Natural killer cell treated with Interleukin-12 subunit alpha and Interleukin-12 subunit beta and Interleukin-15 and Interleukin-18, amount 100 ng/mL, for 72 hours (primary cell): ENCODE results near the gene KCNAB1. TPM values are rescaled to one million over a fixed set of nuclear protein-coding genes. Genes with fewer than 3 reads are reported as not detected.

ENCODE experiments used
- ATAC-seq, 2 donors: fragments of 150-1000 bp; cut with Tn5 transposase in 1 of 2; sonication (Bioruptor Pico), chemical (Tn5 transposase) in 1 of 2; 2 replicates each; pipeline ENCODE4 v1.10.0; 2021
- DNase-seq: peaks from one replicate; pipeline ENCODE4 v3.0.0; 2022; ENCODE audit warnings: low spot score
- H3K27ac Mint-ChIP-seq, 2 donors: 1 replicate in 1 of 2; 2 replicates in 1 of 2; pipeline ENCODE4 v1.8.0; 2022; ENCODE audit warnings: mixed read lengths in 2 of 2, mild to moderate bottlenecking in 1 of 2, moderate library complexity in 1 of 2
- H3K27me3 Mint-ChIP-seq, 2 donors: 1 replicate in 1 of 2; 2 replicates in 1 of 2; pipeline ENCODE4 v1.8.0; 2022; ENCODE audit warnings: mixed read lengths in 2 of 2
- H3K36me3 Mint-ChIP-seq: one replicate; pipeline ENCODE4 v1.8.0; 2022; ENCODE audit warnings: mixed read lengths
- H3K4me1 Mint-ChIP-seq, 2 donors: 1 replicate in 1 of 2; 2 replicates in 1 of 2; pipeline ENCODE4 v1.8.0; 2022; ENCODE audit warnings: low read depth in 2 of 2, mixed read lengths in 2 of 2, mild to moderate bottlenecking in 1 of 2
- H3K4me3 Mint-ChIP-seq: one replicate; pipeline ENCODE4 v1.8.0; 2022; ENCODE audit warnings: mixed read lengths
- H3K9me3 Mint-ChIP-seq: 2 replicates; pipeline ENCODE4 v1.8.0; 2022; ENCODE audit warnings: mixed read lengths
- total RNA-seq, 2 donors: library from RNA; stranded (reverse); gene quantifications; one replicate each; pipeline ENCODE4 v1.2.3, GENCODE V29; 2022

KCNAB1 gene
- total RNA-seq, 2 donors from 2014 or later = not detected

DNA sequence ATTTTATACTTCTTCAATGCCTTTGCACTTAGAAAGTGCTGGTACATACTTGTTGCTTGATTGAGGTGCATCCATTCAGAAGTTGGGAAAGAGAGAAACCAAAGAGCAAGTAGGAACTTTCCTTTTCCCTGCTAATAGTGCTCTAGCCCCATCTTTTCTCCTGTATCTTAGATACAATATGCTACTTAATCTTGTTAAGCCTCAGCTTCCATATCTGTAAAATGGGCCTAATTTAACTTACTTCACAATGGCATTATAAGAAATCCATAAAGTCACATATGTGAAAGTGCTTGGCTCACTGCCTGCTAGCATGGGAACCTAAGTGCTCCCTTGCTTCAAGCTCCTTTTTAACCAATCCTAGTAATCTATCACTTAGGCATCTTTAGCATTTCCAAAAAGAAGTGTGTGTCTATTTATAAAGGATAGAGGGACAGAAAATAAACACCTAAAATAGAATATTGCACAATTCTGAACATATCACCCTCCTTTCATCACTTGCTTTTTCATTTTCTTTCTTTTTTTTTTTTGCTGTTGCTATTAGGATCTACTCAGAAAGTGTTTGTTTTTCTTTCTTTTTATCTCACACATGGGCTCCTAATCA is 28.1 kb downstream of the KCNAB1 start:
- Mint-ChIP-seq H3K27ac (no peak overlapping the region), H3K36me3 (no peaks in the 10 kb centered on the region), H3K9me3 (no peaks in the 10 kb centered on the region), H3K27me3 (peaks cover 10 to 18% of the 10 kb centered on the region in 2 donors), H3K4me1 (no peaks in the 10 kb centered on the region), H3K4me3 (no peak overlapping the region)
- no peak for DNase-seq
- no peak for ATAC-seq

DNA sequence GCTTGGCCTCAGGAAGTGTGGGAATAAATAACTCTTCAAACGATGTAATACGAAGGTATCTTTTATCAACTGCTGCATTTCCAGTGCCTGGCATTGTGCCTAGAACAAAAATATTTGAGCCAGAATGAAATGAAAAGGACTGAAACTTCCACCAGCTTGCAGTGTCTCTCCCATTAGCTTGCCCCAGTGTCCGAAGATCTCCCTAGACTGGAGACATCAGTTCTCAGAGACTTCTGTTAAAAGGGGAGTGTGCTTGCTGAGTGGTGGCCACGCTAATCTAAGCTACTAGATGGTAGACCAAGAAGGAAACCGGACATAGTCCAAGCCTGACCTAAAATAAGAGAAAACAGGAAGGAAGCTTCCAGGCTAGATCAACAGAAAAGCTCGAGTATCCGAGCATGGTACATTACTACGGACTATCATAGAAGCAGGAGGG is 28.6 kb downstream of the KCNAB1 start:
- ATAC-seq (no peak), DNase-seq (no peak)
- Mint-ChIP-seq H3K9me3 (no peaks in the 10 kb centered on the region), H3K4me3 (no peak overlapping the region), H3K4me1 (no peaks in the 10 kb centered on the region), H3K27ac (no peak overlapping the region), H3K27me3 (peaks cover 10 to 18% of the 10 kb centered on the region in 2 donors), H3K36me3 (no peaks in the 10 kb centered on the region)

DNA sequence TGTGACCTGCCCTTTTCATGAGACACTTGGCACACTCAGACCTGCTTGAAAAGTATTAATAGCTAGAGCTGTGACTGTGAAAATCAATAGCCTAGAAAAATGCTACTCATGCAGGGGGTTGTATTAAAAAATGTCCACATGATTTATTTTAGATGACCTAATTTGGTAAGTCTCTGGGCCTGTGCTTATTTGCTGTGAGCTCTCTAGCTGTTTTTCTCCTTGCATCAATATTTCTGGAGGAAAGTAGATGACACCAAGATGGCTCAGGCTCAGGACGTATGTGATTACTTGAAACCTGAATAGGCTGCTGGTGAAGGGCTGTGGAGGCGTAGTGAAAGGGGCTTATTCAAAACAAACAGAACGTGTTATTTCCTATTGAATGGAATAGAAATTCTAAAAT is 29.5 kb downstream of the KCNAB1 start:
- no peaks in the 10 kb centered on the region for H3K36me3 Mint-ChIP-seq
- no peak overlapping the region for H3K4me3 Mint-ChIP-seq
- DNase-seq (no peak), ATAC-seq (no peak)
- peaks cover 6 to 9% of the 10 kb centered on the region in 2 donors for H3K27me3 Mint-ChIP-seq
- no peak overlapping the region for H3K27ac Mint-ChIP-seq
- no peaks in the 10 kb centered on the region for H3K9me3 Mint-ChIP-seq
- no peaks in the 10 kb centered on the region for H3K4me1 Mint-ChIP-seq

DNA sequence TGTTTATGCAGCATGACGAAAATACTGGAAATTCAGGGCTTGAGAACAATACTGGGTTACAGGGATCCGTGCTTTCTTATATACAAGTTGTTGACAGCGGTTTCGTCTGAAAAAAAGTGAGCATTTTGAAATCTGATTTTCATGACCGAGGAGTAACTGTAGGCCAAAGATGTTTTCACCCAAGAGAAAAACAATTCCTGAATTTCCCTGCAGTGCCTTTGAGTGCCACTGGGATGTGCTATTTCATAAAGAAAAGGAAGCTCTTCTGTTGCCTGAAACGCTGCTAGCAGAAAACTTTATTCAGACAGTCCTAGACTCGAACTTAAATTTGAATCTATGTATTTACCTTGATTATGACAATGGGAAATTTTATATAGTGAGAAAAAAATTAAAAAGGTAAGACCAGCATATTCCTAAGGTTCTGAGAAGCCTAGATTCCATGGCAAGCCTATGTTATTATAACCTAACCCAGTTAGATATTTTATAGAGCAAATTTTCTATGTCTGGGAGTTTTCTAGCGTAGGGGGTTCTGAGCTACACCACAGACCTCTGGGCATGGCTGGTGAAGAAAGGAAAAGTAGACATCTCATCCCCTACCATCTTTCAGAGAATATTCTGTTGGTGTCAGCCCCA is 30.2 kb downstream of the KCNAB1 start:
- H3K9me3 Mint-ChIP-seq = no peaks in the 10 kb centered on the region
- H3K36me3 Mint-ChIP-seq = no peaks in the 10 kb centered on the region
- ATAC-seq (no peak), DNase-seq (no peak)
- no peak overlapping the region for H3K4me3 Mint-ChIP-seq
- H3K27ac Mint-ChIP-seq = no peak overlapping the region
- H3K27me3 Mint-ChIP-seq = peaks cover 2 to 8% of the 10 kb centered on the region in 2 donors
- no peaks in the 10 kb centered on the region for H3K4me1 Mint-ChIP-seq

DNA sequence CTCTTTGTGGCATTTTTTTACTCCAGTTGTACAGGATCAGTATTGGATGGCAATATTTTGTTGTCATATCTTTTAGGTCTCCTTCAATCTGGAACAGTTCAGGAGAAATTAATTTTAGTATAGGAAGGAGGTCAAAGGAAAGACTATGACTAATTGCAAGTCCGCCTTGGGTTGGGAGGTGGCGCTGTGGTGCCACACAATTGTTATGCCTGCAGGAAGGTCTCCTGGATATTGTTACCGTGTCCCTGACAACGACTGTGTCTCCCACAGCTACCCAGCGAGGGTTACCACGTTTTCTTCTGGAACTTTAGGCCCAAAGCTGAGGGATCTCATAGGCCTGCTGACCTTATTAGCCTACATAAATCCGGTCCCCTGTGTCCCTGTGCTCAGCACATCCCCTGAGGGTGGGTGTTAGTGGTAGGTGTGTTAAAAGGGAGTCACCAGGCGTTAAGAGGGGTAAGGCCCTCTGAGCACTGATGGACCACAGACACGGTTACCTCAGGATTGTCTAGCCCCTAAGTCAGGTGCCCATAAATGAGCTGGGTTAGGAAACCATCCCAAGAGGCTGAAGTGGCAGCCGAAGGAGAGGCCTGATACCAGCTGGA is 31.5 kb downstream of the KCNAB1 start:
- H3K27me3 Mint-ChIP-seq = peaks cover 0 to 8% of the 10 kb centered on the region in 2 donors
- no peak overlapping the region for H3K4me3 Mint-ChIP-seq
- H3K27ac Mint-ChIP-seq = no peak overlapping the region
- H3K9me3 Mint-ChIP-seq = no peaks in the 10 kb centered on the region
- DNase-seq (no peak), ATAC-seq (peak; percentile 44 to 69)
- H3K36me3 Mint-ChIP-seq = no peaks in the 10 kb centered on the region
- H3K4me1 Mint-ChIP-seq = no peaks in the 10 kb centered on the region

DNA sequence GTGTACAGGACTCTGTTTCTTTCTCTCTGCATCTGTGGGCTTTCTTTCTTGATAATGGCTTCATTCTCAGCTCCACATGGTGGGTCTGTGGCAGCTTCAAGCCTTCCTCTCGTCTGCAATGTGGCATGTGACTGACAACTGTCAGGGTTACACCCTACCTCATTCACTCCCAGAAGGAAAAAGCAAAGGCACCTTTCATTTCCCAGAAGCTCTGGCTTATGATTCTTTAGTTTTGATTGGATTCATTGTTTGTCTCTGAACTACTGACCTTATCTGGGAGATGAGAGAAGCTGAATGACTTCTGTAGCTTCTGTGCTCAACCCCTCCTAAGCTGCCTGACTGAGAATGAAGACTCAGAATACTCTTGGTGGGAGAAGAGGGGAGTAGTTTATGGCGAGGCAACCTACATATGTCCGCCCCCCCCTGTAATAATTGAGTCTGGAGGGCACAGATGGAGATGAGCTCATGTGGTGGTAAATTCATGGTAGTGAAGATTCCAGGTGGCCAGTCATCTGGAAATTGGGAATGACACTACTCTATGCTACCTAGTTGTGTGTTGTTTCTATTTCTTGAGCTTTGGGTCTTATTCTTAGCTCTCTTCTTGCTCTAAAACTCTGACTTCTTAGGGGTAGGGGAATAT is 38.4 kb downstream of the KCNAB1 start:
- no peak for ATAC-seq
- H3K27ac Mint-ChIP-seq = no peak overlapping the region
- H3K27me3 Mint-ChIP-seq = peaks cover 0 to 6% of the 10 kb centered on the region in 2 donors
- no peaks in the 10 kb centered on the region for H3K36me3 Mint-ChIP-seq
- H3K9me3 Mint-ChIP-seq = no peaks in the 10 kb centered on the region
- H3K4me1 Mint-ChIP-seq = peaks cover 11 to 12% of the 10 kb centered on the region in 2 donors
- no peak for DNase-seq
- no peak overlapping the region for H3K4me3 Mint-ChIP-seq

DNA sequence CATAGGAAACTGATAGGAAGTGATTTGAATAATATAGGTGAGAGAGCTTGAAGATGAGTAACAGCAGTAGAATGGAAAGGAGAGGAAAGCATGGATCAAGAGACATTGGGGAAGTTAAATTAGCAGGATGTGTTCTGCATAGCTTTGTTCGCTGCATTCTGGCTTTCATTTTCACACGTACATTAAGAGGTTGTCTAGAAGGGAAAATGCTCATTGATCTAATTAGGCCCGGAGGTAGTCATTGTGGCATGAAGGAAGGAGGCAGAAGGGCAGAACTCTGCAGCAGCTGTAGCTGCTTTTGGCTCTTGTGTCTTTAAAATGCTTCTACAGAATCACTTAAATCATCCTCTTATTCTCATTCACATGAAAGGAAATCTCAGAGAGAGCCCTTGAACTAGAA is 40.3 kb downstream of the KCNAB1 start:
- no peaks in the 10 kb centered on the region for H3K9me3 Mint-ChIP-seq
- no peaks in the 10 kb centered on the region for H3K36me3 Mint-ChIP-seq
- DNase-seq (no peak), ATAC-seq (peak; percentile 24 to 56)
- peaks cover under 1 to 3% of the 10 kb centered on the region in 2 donors for H3K27me3 Mint-ChIP-seq
- H3K4me3 Mint-ChIP-seq = peak overlapping the region; percentile 18
- H3K4me1 Mint-ChIP-seq = peaks cover 11 to 12% of the 10 kb centered on the region in 2 donors
- H3K27ac Mint-ChIP-seq = no peak overlapping the region

DNA sequence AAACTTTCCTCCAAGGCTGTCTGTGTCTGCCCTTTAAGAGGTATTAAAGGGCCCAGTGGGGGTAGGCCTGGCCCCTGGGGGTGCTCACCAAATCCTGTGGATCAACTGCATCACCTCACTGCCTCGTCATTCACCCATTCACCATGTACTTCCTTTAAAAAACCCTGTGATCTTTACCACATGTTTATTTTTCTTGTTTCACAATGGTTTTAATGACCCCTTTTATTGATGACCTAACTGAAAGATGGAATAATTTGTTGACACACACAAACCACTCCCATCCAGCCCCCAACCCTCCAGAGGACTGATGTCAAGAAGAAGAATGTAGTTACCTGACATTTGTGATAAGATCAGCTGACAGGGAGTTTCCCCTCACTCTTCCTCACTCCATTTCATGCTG is 40.8 kb downstream of the KCNAB1 start:
- ATAC-seq (peak in 1 of 2 donors; percentile 48), DNase-seq (no peak)
- Mint-ChIP-seq H3K9me3 (no peaks in the 10 kb centered on the region), H3K27me3 (peaks cover 3 to 6% of the 10 kb centered on the region in 2 donors), H3K27ac (peak overlapping the region in 1 of 2 donors; percentile 51), H3K4me1 (peaks cover 11 to 12% of the 10 kb centered on the region in 2 donors), H3K4me3 (peak overlapping the region; percentile 18), H3K36me3 (no peaks in the 10 kb centered on the region)

DNA sequence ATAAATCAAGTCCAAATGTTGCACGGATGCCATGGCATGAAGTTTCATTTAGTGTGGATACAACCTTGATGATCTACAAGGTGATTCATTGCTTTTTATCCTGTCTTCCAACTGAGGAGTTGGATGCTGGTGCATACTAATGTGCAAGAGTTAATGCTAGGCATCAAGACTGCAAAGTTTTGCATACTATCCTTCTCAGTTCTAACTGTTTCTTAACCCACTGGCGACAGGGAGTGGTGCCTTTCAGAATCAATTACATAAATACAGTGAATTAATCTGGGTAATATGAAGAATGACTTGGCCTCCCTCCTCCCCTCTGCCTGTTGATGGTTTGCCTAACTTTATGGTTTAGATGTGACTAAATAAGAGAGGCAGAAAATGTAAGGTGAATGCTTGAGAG is 43.5 kb downstream of the KCNAB1 start:
- Mint-ChIP-seq H3K27ac (no peak overlapping the region), H3K27me3 (peaks cover 0 to 14% of the 10 kb centered on the region in 2 donors), H3K36me3 (no peaks in the 10 kb centered on the region), H3K4me3 (no peak overlapping the region), H3K4me1 (peaks cover 11 to 12% of the 10 kb centered on the region in 2 donors), H3K9me3 (no peaks in the 10 kb centered on the region)
- no peak for DNase-seq
- no peak for ATAC-seq

DNA sequence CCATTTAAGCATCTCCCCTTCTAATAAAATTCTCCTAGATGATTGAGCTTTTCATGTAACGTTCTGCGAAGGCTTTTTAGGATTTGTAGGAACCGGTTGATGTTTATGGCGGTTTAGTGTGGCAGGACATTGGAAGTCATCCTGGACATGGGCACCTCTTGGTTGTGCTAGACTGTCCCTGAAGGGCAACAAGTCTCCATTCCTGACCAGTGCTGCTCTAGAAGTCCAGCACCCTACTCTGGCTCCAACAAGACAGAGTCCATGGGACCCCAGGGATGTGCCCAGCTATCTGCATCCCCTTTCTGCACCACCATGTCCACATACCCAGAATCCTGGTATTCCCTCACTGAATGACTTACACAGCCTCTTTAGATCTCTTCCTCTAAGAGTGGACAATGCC is 46.4 kb downstream of the KCNAB1 start:
- DNase-seq (no peak), ATAC-seq (peak in 1 of 2 donors; percentile 63)
- H3K4me1 Mint-ChIP-seq = no peaks in the 10 kb centered on the region
- peaks cover 6 to 27% of the 10 kb centered on the region in 2 donors for H3K27me3 Mint-ChIP-seq
- H3K27ac Mint-ChIP-seq = no peak overlapping the region
- no peak overlapping the region for H3K4me3 Mint-ChIP-seq
- no peaks in the 10 kb centered on the region for H3K9me3 Mint-ChIP-seq
- H3K36me3 Mint-ChIP-seq = no peaks in the 10 kb centered on the region

DNA sequence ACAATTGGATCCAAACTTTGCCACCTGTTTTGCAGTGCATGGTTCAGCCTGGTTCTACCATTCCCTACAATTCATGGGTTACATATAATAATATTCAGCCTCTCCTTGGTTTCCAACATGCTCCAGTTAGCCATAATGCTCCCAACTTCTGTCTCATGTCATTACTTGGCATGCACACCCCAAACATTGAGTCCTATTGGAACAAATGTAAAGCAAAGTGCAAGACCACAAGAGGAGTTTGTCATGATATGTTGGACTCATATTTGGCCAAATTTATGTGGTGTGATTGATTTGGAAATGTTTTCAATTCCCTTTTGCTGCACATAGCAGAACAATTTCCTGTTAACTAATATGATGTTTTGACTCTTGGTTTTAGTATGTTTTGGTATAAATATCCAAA is 50.2 kb downstream of the KCNAB1 start:
- Mint-ChIP-seq H3K36me3 (no peaks in the 10 kb centered on the region), H3K27ac (no peak overlapping the region), H3K4me1 (no peaks in the 10 kb centered on the region), H3K4me3 (no peak overlapping the region), H3K27me3 (peaks cover 13 to 33% of the 10 kb centered on the region in 2 donors), H3K9me3 (no peaks in the 10 kb centered on the region)
- DNase-seq (no peak), ATAC-seq (no peak)

DNA sequence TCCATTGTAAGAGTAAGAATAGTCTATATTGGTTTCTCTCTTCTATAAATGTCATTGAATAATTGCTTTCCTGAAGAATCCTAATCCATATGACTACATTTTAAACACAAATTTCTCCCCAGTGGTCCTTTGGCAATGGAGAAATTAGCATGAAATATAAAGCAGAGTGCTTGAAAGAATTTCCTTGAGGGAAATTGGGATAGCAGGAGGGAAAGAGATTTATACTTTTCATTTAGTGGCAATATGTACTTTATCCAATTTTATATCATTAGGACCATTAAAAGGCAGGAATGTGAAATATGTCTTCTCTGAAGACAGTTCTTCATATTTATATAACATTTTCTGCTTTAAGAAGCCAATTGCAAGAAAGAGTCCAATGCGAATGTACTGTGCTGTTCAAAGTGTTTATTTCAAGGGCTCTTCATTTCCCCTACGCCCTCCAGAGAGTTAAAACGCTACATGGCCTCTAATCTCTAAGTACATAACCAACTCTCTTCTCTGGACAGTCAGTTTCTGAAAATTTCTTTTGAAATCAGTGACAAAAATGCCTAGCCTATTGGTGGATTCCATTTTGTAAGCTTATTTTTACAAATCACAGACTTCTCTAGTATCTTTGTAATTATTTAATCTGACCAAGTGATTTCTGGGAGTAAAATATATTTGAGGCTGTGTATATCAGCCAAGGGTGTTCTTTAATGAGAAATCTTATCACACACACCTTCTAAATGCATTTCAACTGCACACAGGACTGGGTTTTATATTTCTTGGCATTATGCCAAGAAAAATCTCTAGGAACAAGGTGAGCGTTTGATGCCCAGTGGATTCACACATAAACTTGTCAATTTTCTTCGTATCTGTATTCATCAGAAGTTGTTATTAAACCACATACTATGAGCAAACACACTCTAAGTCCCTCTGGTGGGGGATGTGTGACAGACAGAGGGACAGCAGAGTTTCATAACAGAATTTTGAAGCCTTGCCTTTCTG is 51.2 kb downstream of the KCNAB1 start:
- H3K4me3 Mint-ChIP-seq = no peak overlapping the region
- H3K9me3 Mint-ChIP-seq = no peaks in the 10 kb centered on the region
- H3K27ac Mint-ChIP-seq = no peak overlapping the region
- ATAC-seq (no peak), DNase-seq (no peak)
- H3K36me3 Mint-ChIP-seq = no peaks in the 10 kb centered on the region
- H3K4me1 Mint-ChIP-seq = no peaks in the 10 kb centered on the region
- peaks cover 13 to 26% of the 10 kb centered on the region in 2 donors for H3K27me3 Mint-ChIP-seq

DNA sequence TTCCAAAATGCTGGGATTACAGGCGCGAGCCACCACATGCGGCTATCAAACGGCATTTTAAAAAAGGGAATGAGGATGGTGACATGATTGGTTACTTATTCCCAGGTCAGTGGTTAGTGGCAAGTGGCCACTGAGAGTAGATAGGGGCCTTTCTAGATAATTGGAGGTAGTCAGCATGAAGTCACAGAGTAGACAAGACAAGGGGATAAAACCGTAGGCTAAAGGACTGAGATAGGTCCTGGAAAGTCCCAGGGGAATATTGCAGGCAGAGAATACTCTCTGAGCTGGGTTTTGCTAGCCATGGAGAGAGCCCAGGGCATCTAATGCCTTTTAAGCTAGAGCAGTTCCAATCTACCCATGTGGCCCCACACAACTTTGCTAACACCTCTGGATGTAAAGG is 52.2 kb downstream of the KCNAB1 start:
- Mint-ChIP-seq H3K27me3 (peaks cover 13 to 19% of the 10 kb centered on the region in 2 donors), H3K4me1 (no peaks in the 10 kb centered on the region), H3K27ac (no peak overlapping the region), H3K9me3 (no peaks in the 10 kb centered on the region), H3K36me3 (no peaks in the 10 kb centered on the region), H3K4me3 (no peak overlapping the region)
- no peak for DNase-seq
- ATAC-seq = no peak
